Trophoblast cell (in vitro differentiated cells and primary cell): ENCODE data around the gene SLC35C1.

ENCODE experiments used
- DNase-seq, 2 donors: peaks; one replicate each; pipeline ENCODE4 v3.0.0-alpha.2; 2016
- H2AFZ ChIP-seq: 2 replicates; pipeline ENCODE4 v1.6.1; 2013; ENCODE audit warnings: low read length, moderate library complexity, mild to moderate bottlenecking; ENCODE audit not compliant: insufficient read depth, poor library complexity
- H2AK5ac ChIP-seq: 2 replicates; pipeline ENCODE4 v1.6.1; 2013; ENCODE audit warnings: mild to moderate bottlenecking, low read length
- H2BK120ac ChIP-seq: 2 replicates; pipeline ENCODE4 v1.6.1; 2013; ENCODE audit warnings: low read length, mild to moderate bottlenecking, moderate library complexity; ENCODE audit not compliant: insufficient read depth, poor library complexity
- H2BK12ac ChIP-seq: 2 replicates; pipeline ENCODE4 v1.6.1; 2013; ENCODE audit warnings: mild to moderate bottlenecking, low read length, moderate library complexity
- H2BK5ac ChIP-seq: 2 replicates; pipeline ENCODE4 v1.6.1; 2013; ENCODE audit warnings: low read length, low read depth, moderate library complexity, mild to moderate bottlenecking; ENCODE audit not compliant: poor library complexity
- H3K14ac ChIP-seq: 2 replicates; pipeline ENCODE4 v1.6.1; 2013; ENCODE audit warnings: mild to moderate bottlenecking, low read length
- H3K18ac ChIP-seq: 2 replicates; pipeline ENCODE4 v1.6.1; 2013; ENCODE audit warnings: mild to moderate bottlenecking, low read length
- H3K23ac ChIP-seq: 2 replicates; pipeline ENCODE4 v1.6.1; 2013; ENCODE audit warnings: low read length
- H3K27ac ChIP-seq: 2 replicates; pipeline ENCODE4 v1.5.1; 2013; ENCODE audit warnings: low read depth, mild to moderate bottlenecking, inconsistent platforms, low read length, moderate library complexity
- H3K27me3 ChIP-seq: 2 replicates; pipeline ENCODE4 v1.6.1; 2013; ENCODE audit warnings: inconsistent platforms, mild to moderate bottlenecking, low read length, moderate library complexity; ENCODE audit not compliant: insufficient read depth
- H3K36me3 ChIP-seq, 2 experiments: 1 replicate in 1 of 2; 2 replicates in 1 of 2; pipeline ENCODE4 v1.6.1; 2013; ENCODE audit warnings: low read length in 2 of 2, mild to moderate bottlenecking in 2 of 2, moderate library complexity in 1 of 2; ENCODE audit not compliant: insufficient read depth in 2 of 2, control insufficient read depth in 1 of 2
- H3K4ac ChIP-seq: 2 replicates; pipeline ENCODE4 v1.6.1; 2013; ENCODE audit warnings: low read depth, mild to moderate bottlenecking, low read length, moderate library complexity
- H3K4me1 ChIP-seq, 2 experiments: 1 replicate in 1 of 2; 2 replicates in 1 of 2; pipeline ENCODE4 v1.6.1; 2013; ENCODE audit warnings: low read length in 2 of 2, mild to moderate bottlenecking in 2 of 2, moderate library complexity in 1 of 2; ENCODE audit not compliant: insufficient read depth in 2 of 2, control insufficient read depth in 1 of 2
- H3K4me2 ChIP-seq: 2 replicates; pipeline ENCODE4 v1.6.1; 2013; ENCODE audit warnings: inconsistent platforms, mild to moderate bottlenecking, low read length, moderate library complexity
- H3K4me3 ChIP-seq: 2 replicates; pipeline ENCODE4 v1.5.1; 2013; ENCODE audit warnings: mild to moderate bottlenecking, low read depth, low read length, inconsistent platforms
- H3K79me1 ChIP-seq: one replicate; pipeline ENCODE4 v1.6.1; 2013; ENCODE audit warnings: low read length
- H3K79me2 ChIP-seq: 2 replicates; pipeline ENCODE4 v1.6.1; 2013; ENCODE audit warnings: low read length, mild to moderate bottlenecking; ENCODE audit not compliant: control insufficient read depth, insufficient read depth, poor library complexity
- H3K9ac ChIP-seq: 2 replicates; pipeline ENCODE4 v1.6.1; 2013; ENCODE audit warnings: mild to moderate bottlenecking, low read length
- H3K9me3 ChIP-seq: 2 replicates; pipeline ENCODE4 v1.6.1; 2013; ENCODE audit warnings: low read depth, mild to moderate bottlenecking, control low read depth, inconsistent platforms, low read length; ENCODE audit not compliant: insufficient read depth
- H4K12ac ChIP-seq: 2 replicates; pipeline ENCODE4 v1.6.1; 2013; ENCODE audit warnings: low read depth, mild to moderate bottlenecking, low read length, moderate library complexity
- H4K8ac ChIP-seq: 2 replicates; pipeline ENCODE4 v1.6.1; 2013; ENCODE audit warnings: low read depth, mild to moderate bottlenecking, low read length, moderate library complexity
- H4K91ac ChIP-seq: one replicate; pipeline ENCODE4 v1.6.1; 2013; ENCODE audit warnings: low read depth, mild to moderate bottlenecking, low read length, moderate library complexity
- WGBS: extraction: QIAGEN DNeasy Blood & Tissue Kit; methylation state at CpG from one replicate; pipeline ENCODE4 v1.1.7; 2013; ENCODE audit warnings: missing lambda C conversion rate; ENCODE audit not compliant: insufficient read length, insufficient coverage; ENCODE audit errors: extremely low coverage; 5-methylcytosine and 5-hydroxymethylcytosine counted together

The SLC35C1 gene

GRCh38 chr11:45809456-45810395 is 4.8 kb downstream of the SLC35C1 start:
- Histone ChIP-seq H2BK12ac (no peak overlapping the region), H3K4me1 (peaks cover 16 to 19% of the 10 kb centered on the region in 2 experiments), H3K79me1 (peaks cover 10% of the 10 kb centered on the region), H3K4me3 (no peak overlapping the region), H2BK120ac (no peak overlapping the region), H3K4ac (no peak overlapping the region), H3K9me3 (no peaks in the 10 kb centered on the region), H2BK5ac (no peak overlapping the region), H3K27ac (no peak overlapping the region), H3K23ac (no peak overlapping the region), H3K18ac (no peak overlapping the region), H3K27me3 (no peaks in the 10 kb centered on the region), H3K79me2 (peaks cover 11% of the 10 kb centered on the region), H3K4me2 (no peak overlapping the region), H4K8ac (no peak overlapping the region), H4K12ac (no peak overlapping the region), H3K14ac (no peak overlapping the region), H2AK5ac (no peak overlapping the region), H3K9ac (no peak overlapping the region), H4K91ac (no peak overlapping the region), H3K36me3 (peaks cover 20 to 31% of the 10 kb centered on the region in 2 experiments), H2AFZ (no peak overlapping the region)
- WGBS, result no CpG with 5 or more reads among the region's 11 CpGs
- DNase-seq, result no peak

DNA sequence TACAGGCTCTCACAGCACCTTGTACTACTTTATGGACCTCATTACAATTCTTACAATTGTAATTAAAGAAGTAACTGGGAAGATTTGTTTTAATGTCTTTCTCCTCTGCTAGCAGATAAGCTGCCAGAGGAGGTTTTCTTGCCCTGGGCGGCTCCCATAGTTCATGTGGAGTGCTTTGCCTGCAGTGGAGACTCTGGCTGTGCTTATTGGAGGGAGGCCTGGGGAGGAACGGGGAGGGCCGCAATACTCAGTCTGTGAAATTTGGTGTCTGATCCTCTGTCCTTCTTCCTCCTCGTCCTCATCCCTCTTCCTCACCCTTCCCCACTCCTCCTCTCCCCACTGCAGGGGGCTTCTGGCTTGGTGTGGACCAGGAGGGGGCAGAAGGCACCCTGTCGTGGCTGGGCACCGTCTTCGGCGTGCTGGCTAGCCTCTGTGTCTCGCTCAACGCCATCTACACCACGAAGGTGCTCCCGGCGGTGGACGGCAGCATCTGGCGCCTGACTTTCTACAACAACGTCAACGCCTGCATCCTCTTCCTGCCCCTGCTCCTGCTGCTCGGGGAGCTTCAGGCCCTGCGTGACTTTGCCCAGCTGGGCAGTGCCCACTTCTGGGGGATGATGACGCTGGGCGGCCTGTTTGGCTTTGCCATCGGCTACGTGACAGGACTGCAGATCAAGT is 5.6 kb downstream of the SLC35C1 start:
- peaks cover 20 to 31% of the 10 kb centered on the region in 2 experiments for H3K36me3 ChIP-seq
- no peak overlapping the region for H4K91ac ChIP-seq
- H3K27ac ChIP-seq, result no peak overlapping the region
- peaks cover 4% of the 10 kb centered on the region for H3K79me1 ChIP-seq
- no peak overlapping the region for H3K4me2 ChIP-seq
- H3K79me2 ChIP-seq, result peaks cover 7% of the 10 kb centered on the region
- no peaks in the 10 kb centered on the region for H3K27me3 ChIP-seq
- no peak overlapping the region for H2AK5ac ChIP-seq
- no peak overlapping the region for H3K18ac ChIP-seq
- no peaks in the 10 kb centered on the region for H3K9me3 ChIP-seq
- no peak overlapping the region for H3K4ac ChIP-seq
- H3K9ac ChIP-seq, result no peak overlapping the region
- H2BK5ac ChIP-seq, result no peak overlapping the region
- no peak overlapping the region for H2BK12ac ChIP-seq
- DNase-seq, result no peak
- H3K23ac ChIP-seq, result no peak overlapping the region
- H3K4me3 ChIP-seq, result no peak overlapping the region
- H4K12ac ChIP-seq, result no peak overlapping the region
- H4K8ac ChIP-seq, result no peak overlapping the region
- H3K4me1 ChIP-seq, result peaks cover 15 to 18% of the 10 kb centered on the region in 2 experiments
- no CpG with 5 or more reads among the region's 23 CpGs for WGBS
- H2AFZ ChIP-seq, result no peak overlapping the region
- no peak overlapping the region for H3K14ac ChIP-seq
- H2BK120ac ChIP-seq, result no peak overlapping the region

DNA sequence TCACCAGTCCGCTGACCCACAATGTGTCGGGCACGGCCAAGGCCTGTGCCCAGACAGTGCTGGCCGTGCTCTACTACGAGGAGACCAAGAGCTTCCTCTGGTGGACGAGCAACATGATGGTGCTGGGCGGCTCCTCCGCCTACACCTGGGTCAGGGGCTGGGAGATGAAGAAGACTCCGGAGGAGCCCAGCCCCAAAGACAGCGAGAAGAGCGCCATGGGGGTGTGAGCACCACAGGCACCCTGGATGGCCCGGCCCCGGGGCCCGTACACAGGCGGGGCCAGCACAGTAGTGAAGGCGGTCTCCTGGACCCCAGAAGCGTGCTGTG is 6.1 kb downstream of the SLC35C1 start:
- Histone ChIP-seq H3K18ac (no peak overlapping the region), H3K27me3 (no peaks in the 10 kb centered on the region), H2BK5ac (no peak overlapping the region), H4K8ac (no peak overlapping the region), H2AK5ac (no peak overlapping the region), H3K79me2 (peaks cover 2% of the 10 kb centered on the region), H3K4me2 (no peak overlapping the region), H3K79me1 (no peaks in the 10 kb centered on the region), H2BK12ac (no peak overlapping the region), H4K91ac (no peak overlapping the region), H3K27ac (no peak overlapping the region), H3K9me3 (no peaks in the 10 kb centered on the region), H3K23ac (no peak overlapping the region), H3K14ac (no peak overlapping the region), H3K36me3 (peaks cover 20 to 31% of the 10 kb centered on the region in 2 experiments), H3K4me1 (peaks cover 10 to 13% of the 10 kb centered on the region in 2 experiments), H4K12ac (no peak overlapping the region), H2AFZ (no peak overlapping the region), H3K4ac (no peak overlapping the region), H2BK120ac (no peak overlapping the region), H3K9ac (no peak overlapping the region), H3K4me3 (no peak overlapping the region)
- no CpG with 5 or more reads among the region's 17 CpGs for WGBS
- DNase-seq, result no peak

DNA sequence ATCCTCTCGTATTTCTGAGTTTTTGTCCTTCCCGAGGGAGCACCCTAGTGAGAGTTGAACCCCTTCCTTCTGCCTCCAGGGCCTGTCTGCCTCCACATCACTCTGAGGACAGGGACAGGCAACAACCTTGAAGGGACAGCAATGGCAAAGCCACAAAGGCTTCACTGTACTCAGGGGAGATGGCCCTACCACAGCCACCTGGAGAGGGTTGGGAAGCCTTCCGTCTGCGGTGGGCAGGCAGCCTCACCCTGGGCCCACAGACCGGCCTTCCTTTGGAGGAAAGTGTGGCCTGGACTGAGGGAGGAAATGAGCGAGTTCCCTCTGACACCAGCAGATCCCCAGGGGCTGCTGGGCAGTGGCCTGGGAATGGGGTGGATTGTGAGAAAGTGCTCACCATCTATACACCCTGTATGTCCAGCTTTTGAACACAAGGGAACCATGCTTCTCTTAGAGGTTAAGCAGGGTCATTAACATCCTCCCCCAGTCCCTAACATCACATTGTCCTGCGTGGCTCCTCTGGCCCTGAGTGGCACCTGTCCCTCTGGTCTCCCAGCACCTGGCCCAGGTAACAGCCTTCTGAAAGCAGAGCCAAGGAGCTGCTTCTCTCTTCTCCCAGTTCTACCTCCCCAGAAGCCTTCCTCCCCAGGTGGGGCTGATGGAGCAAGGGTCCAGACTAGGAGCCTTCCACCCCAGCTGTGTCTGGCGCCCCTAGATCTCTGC is 6.8 kb downstream of the SLC35C1 start:
- no peak overlapping the region for H2AK5ac ChIP-seq
- H2BK120ac ChIP-seq, result no peak overlapping the region
- H3K36me3 ChIP-seq, result peaks cover 20 to 31% of the 10 kb centered on the region in 2 experiments
- H3K4me1 ChIP-seq, result peaks cover 8 to 11% of the 10 kb centered on the region in 2 experiments
- WGBS, result no CpG with 5 or more reads among the region's 8 CpGs
- no peak overlapping the region for H3K4me2 ChIP-seq
- no peaks in the 10 kb centered on the region for H3K79me2 ChIP-seq
- H3K4me3 ChIP-seq, result no peak overlapping the region
- no peak overlapping the region for H2AFZ ChIP-seq
- no peak overlapping the region for H2BK5ac ChIP-seq
- DNase-seq, result no peak
- H3K9me3 ChIP-seq, result no peaks in the 10 kb centered on the region
- no peak overlapping the region for H2BK12ac ChIP-seq
- no peak overlapping the region for H3K18ac ChIP-seq
- no peak overlapping the region for H3K4ac ChIP-seq
- H4K12ac ChIP-seq, result no peak overlapping the region
- no peaks in the 10 kb centered on the region for H3K79me1 ChIP-seq
- no peak overlapping the region for H4K8ac ChIP-seq
- H3K27me3 ChIP-seq, result no peaks in the 10 kb centered on the region
- H3K14ac ChIP-seq, result no peak overlapping the region
- no peak overlapping the region for H3K9ac ChIP-seq
- H3K27ac ChIP-seq, result no peak overlapping the region
- H3K23ac ChIP-seq, result no peak overlapping the region
- H4K91ac ChIP-seq, result no peak overlapping the region
